OCI-LY3 (cell line): ENCODE results near the gene CXCL1.

Source experiments
- EZH2phosphoT487 ChIP-seq: fragments of 200-600 bp; shearing (Covaris generic); IDR thresholded peaks from 2 replicates; pipeline ENCODE4 v1.6.1; 2018; ENCODE audit warnings: antibody characterized with exemption, mixed run types, low read depth
- TF ChIP-seq, protein P1 (sequence below): fragments of 200-600, 300-600 bp; sonication (generic); IDR thresholded peaks from 2 replicates; pipeline ENCODE4 v1.5.1; 2014; ENCODE audit warnings: antibody characterized with exemption, low read length, low read depth

DNA sequence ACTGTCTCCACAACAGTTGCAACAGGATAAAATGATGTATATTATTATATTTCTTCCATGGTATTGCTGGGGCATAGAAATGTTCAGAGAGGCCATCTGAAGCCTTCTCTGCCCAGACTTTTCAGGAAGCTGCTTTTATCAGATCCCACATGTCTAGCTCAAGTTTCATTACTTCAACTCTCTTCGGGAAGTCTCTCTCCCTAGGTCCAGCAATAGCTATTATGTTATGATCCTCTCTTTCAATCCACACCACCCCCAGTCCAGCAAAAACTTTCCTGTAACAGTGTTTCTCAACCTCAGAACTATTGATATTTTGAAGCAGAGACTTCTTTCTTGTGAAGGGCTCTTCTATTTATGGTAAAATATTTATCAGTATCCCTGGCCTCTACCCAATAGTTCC, 44.9 kb downstream of the CXCL1 start:
- no peak for TF ChIP-seq EZH2phosphoT487
- TF ChIP-seq, protein P1, sequence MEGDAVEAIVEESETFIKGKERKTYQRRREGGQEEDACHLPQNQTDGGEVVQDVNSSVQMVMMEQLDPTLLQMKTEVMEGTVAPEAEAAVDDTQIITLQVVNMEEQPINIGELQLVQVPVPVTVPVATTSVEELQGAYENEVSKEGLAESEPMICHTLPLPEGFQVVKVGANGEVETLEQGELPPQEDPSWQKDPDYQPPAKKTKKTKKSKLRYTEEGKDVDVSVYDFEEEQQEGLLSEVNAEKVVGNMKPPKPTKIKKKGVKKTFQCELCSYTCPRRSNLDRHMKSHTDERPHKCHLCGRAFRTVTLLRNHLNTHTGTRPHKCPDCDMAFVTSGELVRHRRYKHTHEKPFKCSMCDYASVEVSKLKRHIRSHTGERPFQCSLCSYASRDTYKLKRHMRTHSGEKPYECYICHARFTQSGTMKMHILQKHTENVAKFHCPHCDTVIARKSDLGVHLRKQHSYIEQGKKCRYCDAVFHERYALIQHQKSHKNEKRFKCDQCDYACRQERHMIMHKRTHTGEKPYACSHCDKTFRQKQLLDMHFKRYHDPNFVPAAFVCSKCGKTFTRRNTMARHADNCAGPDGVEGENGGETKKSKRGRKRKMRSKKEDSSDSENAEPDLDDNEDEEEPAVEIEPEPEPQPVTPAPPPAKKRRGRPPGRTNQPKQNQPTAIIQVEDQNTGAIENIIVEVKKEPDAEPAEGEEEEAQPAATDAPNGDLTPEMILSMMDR, result no peak
